ENCODE data around the gene BRI3BP. TPM values are rescaled to one million over a fixed set of nuclear protein-coding genes. Genes with fewer than 3 reads are reported as not detected.

BRI3BP gene
- total RNA-seq, 1 donor from 2014 or later: 14.5 TPM

GRCh38 chr12:125018356-125018755 is 24.9 kb downstream of the BRI3BP start:
- no peak for ATAC-seq (ENCODE audit: low read depth)
- no peak for DNase-seq
- H3K4me1 Mint-ChIP-seq: peaks cover 9% of the 10 kb centered on the region
- intact Hi-C loops (cut with micrococcal nuclease): no loop called here
- no peaks in the 10 kb centered on the region for H3K9me3 Mint-ChIP-seq
- H3K27me3 Mint-ChIP-seq: no peaks in the 10 kb centered on the region
- H3K27ac Mint-ChIP-seq: no peak overlapping the region
- H3K4me3 Mint-ChIP-seq: no peak overlapping the region
- ChIA-PET POLR2A (no interaction called here), CTCF (no interaction called here)
- no peak for TF ChIP-seq CTCF (IDR thresholded peaks at IDR 0.05)
- peaks cover 50% of the 10 kb centered on the region for H3K36me3 Mint-ChIP-seq (ENCODE audit: low read depth)

- DNase-seq (no peak), ATAC-seq (ENCODE audit: low read depth) (no peak)
- no peak overlapping the region for H3K27ac Mint-ChIP-seq
- CTCF ChIA-PET: no interaction called here
- no peaks in the 10 kb centered on the region for H3K9me3 Mint-ChIP-seq
- no peaks in the 10 kb centered on the region for H3K4me1 Mint-ChIP-seq
- H3K4me3 Mint-ChIP-seq: no peak overlapping the region
- H3K27me3 Mint-ChIP-seq: no peaks in the 10 kb centered on the region
- peaks cover 45% of the 10 kb centered on the region for H3K36me3 Mint-ChIP-seq (ENCODE audit: low read depth)
- POLR2A ChIA-PET: interaction anchor here (0.7 kb wide), 1 partner anchor 47 kb away, joined by 3 read pairs; no protein-coding TSS in a partner anchor
- intact Hi-C loops (cut with micrococcal nuclease): no loop called here
- TF ChIP-seq CTCF (IDR thresholded peaks at IDR 0.05): no peak
These were observed 27.7 kb downstream of the BRI3BP start for GRCh38 chr12:125021096-125021495.

- no peak overlapping the region for H3K4me3 Mint-ChIP-seq
These were observed 28.3 kb downstream of the BRI3BP start for GRCh38 chr12:125021771-125022170.

GRCh38 chr12:125023065-125023464 is 29.6 kb downstream of the BRI3BP start:
- ChIA-PET CTCF (no interaction called here), POLR2A (no interaction called here)
- intact Hi-C loops (cut with micrococcal nuclease): no loop called here
- Mint-ChIP-seq H3K9me3 (no peaks in the 10 kb centered on the region), H3K4me3 (no peak overlapping the region), H3K27me3 (no peaks in the 10 kb centered on the region), H3K4me1 (no peaks in the 10 kb centered on the region), H3K27ac (no peak overlapping the region), H3K36me3 (ENCODE audit: low read depth) (peaks cover 45% of the 10 kb centered on the region)
- DNase-seq (no peak), ATAC-seq (ENCODE audit: low read depth) (no peak)
- TF ChIP-seq CTCF (IDR thresholded peaks at IDR 0.05): no peak

More at GRCh38 chr12:125021771-125022170, 28.3 kb downstream of the BRI3BP start:
- H3K27ac Mint-ChIP-seq: no peak overlapping the region
- H3K4me1 Mint-ChIP-seq: no peaks in the 10 kb centered on the region
- no peak for TF ChIP-seq CTCF (IDR thresholded peaks at IDR 0.05)
- ATAC-seq (ENCODE audit: low read depth): no peak
- H3K27me3 Mint-ChIP-seq: no peaks in the 10 kb centered on the region
- no peaks in the 10 kb centered on the region for H3K9me3 Mint-ChIP-seq
- intact Hi-C loops (cut with micrococcal nuclease): no loop called here
- DNase-seq: no peak
- H3K36me3 Mint-ChIP-seq (ENCODE audit: low read depth): peaks cover 44% of the 10 kb centered on the region
- ChIA-PET POLR2A (no interaction called here), CTCF (no interaction called here)

GRCh38 chr12:125024949-125025563 is 31.6 kb downstream of the BRI3BP start:
- Mint-ChIP-seq H3K9me3 (no peaks in the 10 kb centered on the region), H3K27me3 (no peaks in the 10 kb centered on the region), H3K4me1 (no peaks in the 10 kb centered on the region), H3K36me3 (ENCODE audit: low read depth) (peaks cover 42% of the 10 kb centered on the region), H3K27ac (no peak overlapping the region), H3K4me3 (no peak overlapping the region)
- ChIA-PET CTCF (no interaction called here), POLR2A (no interaction called here)
- intact Hi-C loops (cut with micrococcal nuclease): no loop called here
- TF ChIP-seq CTCF (IDR thresholded peaks at IDR 0.05): no peak
- DNase-seq (no peak), ATAC-seq (ENCODE audit: low read depth) (no peak)

Data from activated B cell treated with CpG ODN at 0.5 μM for 24 hours (primary cell).